Naive thymus-derived CD4-positive, alpha-beta T cell (primary cell): Measurements from ENCODE around the gene LYRM1. TPM values are rescaled to one million over a fixed set of nuclear protein-coding genes. Genes with fewer than 3 reads are reported as not detected.
"Not testable (repeated sequence)": the region's sequence is repeated elsewhere in the genome, so short reads cannot be mapped to it uniquely, and the experiment has no call there.

Experiments
- ATAC-seq: fragments of 150-1000 bp; cut with Tn5 transposase; 2 replicates; pipeline ENCODE4 v1.10.0; 2021; ENCODE audit warnings: mild to moderate bottlenecking, moderate library complexity
- CTCF ChIA-PET: fragments of 350-600 bp; sonication (Branson Sonifier 250); formaldehyde crosslinking; loops from one replicate; lab custom pipeline; 2021; ENCODE audit warnings: antibody characterized with exemption; lab: Charles Lee
- POLR2A ChIA-PET: fragments of 350-600 bp; sonication (Branson Sonifier 250); formaldehyde crosslinking; loops from one replicate; lab custom pipeline; 2021; ENCODE audit warnings: antibody characterized with exemption, inconsistent platforms; lab: Charles Lee
- DNase-seq, 9 donors: peaks; one replicate each; pipeline versions ENCODE4 v3.0.0 to v3.0.0-alpha.2; 2020 to 2022; ENCODE audit warnings: mixed read lengths in 1 of 9
- H3K27ac ChIP-seq: one replicate; pipeline ENCODE4 v1.7.0; 2013; ENCODE audit warnings: mild to moderate bottlenecking, low read depth, low read length, moderate library complexity
- H3K27me3 ChIP-seq, 2 donors: one replicate each; pipeline ENCODE4 v1.7.0; 2013; ENCODE audit warnings: low read length in 2 of 2, mild to moderate bottlenecking in 2 of 2, moderate library complexity in 2 of 2; ENCODE audit not compliant: control insufficient read depth in 2 of 2, insufficient read depth in 2 of 2
- H3K36me3 ChIP-seq, 3 experiments: 1 replicate in 2 of 3; 2 replicates in 1 of 3; pipeline ENCODE4 v1.7.0; 2013; ENCODE audit warnings: low read length in 3 of 3, mild to moderate bottlenecking in 3 of 3, moderate library complexity in 1 of 3; ENCODE audit not compliant: insufficient read depth in 3 of 3, control insufficient read depth in 2 of 3
- H3K4me1 ChIP-seq, 2 donors: one replicate each; pipeline ENCODE4 v1.7.0; 2013; ENCODE audit warnings: low read length in 2 of 2, mild to moderate bottlenecking in 2 of 2, moderate library complexity in 1 of 2; ENCODE audit not compliant: control insufficient read depth in 2 of 2, insufficient read depth in 2 of 2
- H3K4me3 ChIP-seq: 2 replicates; pipeline ENCODE4 v1.7.0; 2013; ENCODE audit warnings: mild to moderate bottlenecking, low read length
- H3K9me3 ChIP-seq, 3 experiments: 1 replicate in 2 of 3; 2 replicates in 1 of 3; pipeline ENCODE4 v1.7.0; 2013; ENCODE audit warnings: low read length in 3 of 3; ENCODE audit not compliant: control insufficient read depth in 2 of 3
- H3K27ac Mint-ChIP-seq, 9 donors: one replicate each; pipeline ENCODE4 v1.8.0; 2020 to 2022; ENCODE audit warnings: mixed read lengths in 9 of 9, mild to moderate bottlenecking in 8 of 9, moderate library complexity in 5 of 9, inconsistent platforms in 2 of 9
- H3K27me3 Mint-ChIP-seq, 5 donors: one replicate each; pipeline ENCODE4 v1.8.0; 2021 to 2022; ENCODE audit warnings: mixed read lengths in 5 of 5, mild to moderate bottlenecking in 1 of 5
- H3K36me3 Mint-ChIP-seq, 5 donors: one replicate each; pipeline ENCODE4 v1.8.0; 2020 to 2022; ENCODE audit warnings: mixed read lengths in 5 of 5, mild to moderate bottlenecking in 3 of 5, inconsistent platforms in 1 of 5
- H3K4me1 Mint-ChIP-seq, 7 donors: one replicate each; pipeline ENCODE4 v1.8.0; 2020 to 2022; ENCODE audit warnings: mixed read lengths in 7 of 7, mild to moderate bottlenecking in 3 of 7, inconsistent platforms in 1 of 7
- H3K4me3 Mint-ChIP-seq, 10 donors: one replicate each; pipeline ENCODE4 v1.8.0; 2020 to 2022; ENCODE audit warnings: mild to moderate bottlenecking in 10 of 10, mixed read lengths in 10 of 10, moderate library complexity in 6 of 10, inconsistent platforms in 2 of 10
- H3K9me3 Mint-ChIP-seq, 11 donors: one replicate each; pipeline ENCODE4 v1.8.0; 2020 to 2022; ENCODE audit warnings: mixed read lengths in 11 of 11, mild to moderate bottlenecking in 4 of 11, inconsistent platforms in 1 of 11, moderate library complexity in 1 of 11
- intact Hi-C, 2 donors: fragments of 100-400 bp; cut with micrococcal nuclease; formaldehyde crosslinking; loops; one replicate each; pipeline ENCODE4 v1.15.1; 2023
- polyA plus RNA-seq, 2 donors: library from polyadenylated mRNA; unstranded; fragments of 300-500 nt; fragmentation: Illumina TruSeq; gene quantifications; one replicate each; pipeline ENCODE4 v1.2.3, GENCODE V29; 2021
- total RNA-seq, 6 experiments: library from RNA in 5 of 6; stranded (reverse) in 5 of 6; gene quantifications; 1 replicate in 5 of 6; 2 replicates in 1 of 6; pipeline ENCODE4 v1.2.3 and lab custom pipeline; 2021 to 2026

The LYRM1 gene
- total and polyA plus RNA-seq, 7 experiments from 2014 or later = 13.4 to 43.8 (median 23.9) TPM

- Histone ChIP-seq H3K4me3 (no peak overlapping the region), H3K27me3 (no peaks in the 10 kb centered on the region), H3K36me3 (peaks cover 0 to 5% (median 0%) of the 10 kb centered on the region in 3 experiments), H3K9me3 (no peaks in the 10 kb centered on the region), H3K4me1 (no peaks in the 10 kb centered on the region), H3K27ac (no peak overlapping the region)
- POLR2A ChIA-PET = interaction anchor here (0.7 kb wide), 1 partner anchor 1565 kb away, joined by 3 read pairs; no protein-coding TSS in a partner anchor
- CTCF ChIA-PET = no interaction called here
- intact Hi-C loops = loop anchor here (5.0 to 10.0 kb wide), 4 partner anchors 92 to 700 kb away; no protein-coding TSS in a partner anchor
- Mint-ChIP-seq H3K4me1 (peaks cover 0 to 34% (median 3%) of the 10 kb centered on the region in 7 donors), H3K4me3 (no peak overlapping the region), H3K27ac (no peak overlapping the region), H3K9me3 (no peaks in the 10 kb centered on the region), H3K27me3 (no peaks in the 10 kb centered on the region), H3K36me3 (peaks cover 6 to 32% (median 8%) of the 10 kb centered on the region in 5 donors)
- no peak for DNase-seq
- no peak for ATAC-seq
These were observed 45.6 kb upstream of the LYRM1 start for GRCh38 chr16:20854963-20855362.

- Histone ChIP-seq H3K36me3 (peaks cover 0 to 23% (median 0%) of the 10 kb centered on the region in 3 experiments), H3K27me3 (no peaks in the 10 kb centered on the region), H3K27ac (no peak overlapping the region), H3K4me1 (no peaks in the 10 kb centered on the region), H3K4me3 (no peak overlapping the region), H3K9me3 (no peaks in the 10 kb centered on the region)
- ATAC-seq (no peak), DNase-seq (no peak)
- Mint-ChIP-seq H3K27me3 (no peaks in the 10 kb centered on the region), H3K4me3 (peak overlapping the region in 1 of 10 donors; percentile 18), H3K27ac (peak overlapping the region in 2 of 9 donors; percentile 15 to 81), H3K36me3 (peaks cover 7 to 46% (median 24%) of the 10 kb centered on the region in 5 donors), H3K4me1 (peaks cover 0 to 23% (median 0%) of the 10 kb centered on the region in 7 donors), H3K9me3 (no peaks in the 10 kb centered on the region)
- ChIA-PET POLR2A (no interaction called here), CTCF (no interaction called here)
- intact Hi-C loops = loop anchor here in 1 of 2 donors (10.0 kb wide), 2 partner anchors 318 to 698 kb away; no protein-coding TSS in a partner anchor
These were observed 43.3 kb upstream of the LYRM1 start for GRCh38 chr16:20857281-20857680.

- POLR2A ChIA-PET = no interaction called here
- Mint-ChIP-seq H3K9me3 (peaks cover 0 to 3% (median 0%) of the 10 kb centered on the region in 11 donors), H3K4me1 (peaks cover 0 to 23% (median 2%) of the 10 kb centered on the region in 7 donors), H3K4me3 (no peak overlapping the region), H3K36me3 (peaks cover 7 to 50% (median 26%) of the 10 kb centered on the region in 5 donors), H3K27me3 (no peaks in the 10 kb centered on the region), H3K27ac (no peak overlapping the region)
- Histone ChIP-seq H3K4me3 (no peak overlapping the region), H3K36me3 (peaks cover 0 to 27% (median 0%) of the 10 kb centered on the region in 3 experiments), H3K4me1 (no peaks in the 10 kb centered on the region), H3K27ac (no peak overlapping the region), H3K9me3 (no peaks in the 10 kb centered on the region), H3K27me3 (no peaks in the 10 kb centered on the region)
- CTCF ChIA-PET = no interaction called here
- DNase-seq (no peak), ATAC-seq (no peak)
- intact Hi-C loops = loop anchor here in 1 of 2 donors (10.0 kb wide), 2 partner anchors 316 to 696 kb away; no protein-coding TSS in a partner anchor
These were observed 41.3 kb upstream of the LYRM1 start for GRCh38 chr16:20859229-20859628.

GRCh38 chr16:20859699-20860098 is 40.9 kb upstream of the LYRM1 start:
- peak overlapping the region in 1 of 9 donors; percentile 41 for H3K27ac Mint-ChIP-seq
- Histone ChIP-seq H3K4me1 (no peaks in the 10 kb centered on the region), H3K27me3 (no peaks in the 10 kb centered on the region), H3K27ac (no peak overlapping the region), H3K36me3 (peaks cover 0 to 27% (median 0%) of the 10 kb centered on the region in 3 experiments), H3K9me3 (no peaks in the 10 kb centered on the region), H3K4me3 (no peak overlapping the region)
- no peak for DNase-seq
- H3K27me3 Mint-ChIP-seq = no peaks in the 10 kb centered on the region
- intact Hi-C loops = loop anchor here in 1 of 2 donors (10.0 kb wide), 2 partner anchors 315 to 695 kb away; no protein-coding TSS in a partner anchor
- H3K9me3 Mint-ChIP-seq = peaks cover 0 to 3% (median 0%) of the 10 kb centered on the region in 11 donors
- no peak overlapping the region for H3K4me3 Mint-ChIP-seq
- peaks cover 7 to 52% (median 26%) of the 10 kb centered on the region in 5 donors for H3K36me3 Mint-ChIP-seq
- ChIA-PET POLR2A (no interaction called here), CTCF (no interaction called here)
- no peak for ATAC-seq
- peaks cover 0 to 26% (median 2%) of the 10 kb centered on the region in 7 donors for H3K4me1 Mint-ChIP-seq

- ChIA-PET POLR2A (no interaction called here), CTCF (interaction anchor here (1.2 kb wide), 1 partner anchor 10 kb away, joined by 4 read pairs; no protein-coding TSS in a partner anchor)
- Mint-ChIP-seq H3K36me3 (peaks cover 7 to 49% (median 26%) of the 10 kb centered on the region in 5 donors), H3K4me3 (no peak overlapping the region), H3K27me3 (no peaks in the 10 kb centered on the region), H3K27ac (peak overlapping the region in 1 of 9 donors; percentile 41), H3K9me3 (peaks cover 0 to 3% (median 0%) of the 10 kb centered on the region in 11 donors), H3K4me1 (peaks cover 0 to 29% (median 2%) of the 10 kb centered on the region in 7 donors)
- Histone ChIP-seq H3K4me1 (no peaks in the 10 kb centered on the region), H3K36me3 (peaks cover 0 to 27% (median 0%) of the 10 kb centered on the region in 3 experiments), H3K27ac (no peak overlapping the region), H3K9me3 (no peaks in the 10 kb centered on the region), H3K27me3 (no peaks in the 10 kb centered on the region), H3K4me3 (no peak overlapping the region)
- DNase-seq = no peak
- ATAC-seq = no peak
- intact Hi-C loops = no loop called here
These were observed 40.2 kb upstream of the LYRM1 start for GRCh38 chr16:20860361-20860760.

- POLR2A ChIA-PET, H3K4me3 ChIP-seq, H3K27me3 Mint-ChIP-seq, H3K4me3 Mint-ChIP-seq, H3K4me1 ChIP-seq, H3K9me3 ChIP-seq, H3K27ac Mint-ChIP-seq, DNase-seq, ATAC-seq, intact Hi-C loops, H3K27me3 ChIP-seq, H3K9me3 Mint-ChIP-seq, H3K27ac ChIP-seq: not testable (repeated sequence)
- CTCF ChIA-PET = interaction anchor here (1.2 kb wide), 1 partner anchor 10 kb away, joined by 4 read pairs; no protein-coding TSS in a partner anchor
- H3K36me3 ChIP-seq = peaks cover 0 to 27% (median 0%) of the 10 kb centered on the region in 3 experiments
- peaks cover 0 to 30% (median 2%) of the 10 kb centered on the region in 7 donors for H3K4me1 Mint-ChIP-seq
- H3K36me3 Mint-ChIP-seq = peaks cover 7 to 44% (median 26%) of the 10 kb centered on the region in 5 donors
These were observed 39.6 kb upstream of the LYRM1 start for GRCh38 chr16:20860995-20861394.
